Endometrium (tissue), 2 donors: Measurements from ENCODE around the gene CPNE6.

Source experiments
- FAIRE-seq: peaks from 2 replicates; lab custom pipeline; 2012; peaks lifted over from hg19 to GRCh38; lab: Jason Lieb, UNC
- donor health status: control.
- donor health status: control.

The CPNE6 gene

GRCh38 chr14:24086193-24086955 is 15.0 kb downstream of the CPNE6 start:
- no peak for FAIRE-seq

- no peak for FAIRE-seq
Measured at GRCh38 chr14:24087004-24087403, 15.6 kb downstream of the CPNE6 start.

GRCh38 chr14:24088095-24088494 is 16.7 kb downstream of the CPNE6 start:
- no peak for FAIRE-seq

- FAIRE-seq: no peak
Measured at GRCh38 chr14:24089890-24090289, 18.5 kb downstream of the CPNE6 start.

GRCh38 chr14:24092110-24092504 is 20.7 kb downstream of the CPNE6 start:
- FAIRE-seq: no peak

GRCh38 chr14:24092505-24093206 is 21.3 kb downstream of the CPNE6 start:
- no peak for FAIRE-seq

GRCh38 chr14:24093207-24093900 is 22.0 kb downstream of the CPNE6 start:
- FAIRE-seq: no peak

GRCh38 chr14:24093901-24094840 is 22.8 kb downstream of the CPNE6 start, which contains the start of gene PCK2:
PCK2 (plus strand) TSS chr14:24094311; CDS start chr14:24094406, 95 bp downstream.
- FAIRE-seq: no peak

GRCh38 chr14:24094841-24095270 is 23.5 kb downstream of the CPNE6 start:
- FAIRE-seq: no peak

GRCh38 chr14:24095271-24096068 is 24.1 kb downstream of the CPNE6 start:
- no peak for FAIRE-seq

GRCh38 chr14:24096545-24097181 is 25.3 kb downstream of the CPNE6 start:
- FAIRE-seq: no peak

GRCh38 chr14:24098229-24098926 is 27.0 kb downstream of the CPNE6 start:
- no peak for FAIRE-seq

- FAIRE-seq: no peak
Measured at GRCh38 chr14:24098927-24099813, 27.8 kb downstream of the CPNE6 start.

- FAIRE-seq: no peak
Measured at GRCh38 chr14:24100197-24100981, 29.0 kb downstream of the CPNE6 start.

GRCh38 chr14:24100982-24101494 is 29.7 kb downstream of the CPNE6 start:
- FAIRE-seq: no peak

- FAIRE-seq: no peak
Measured at GRCh38 chr14:24102357-24103048, 31.1 kb downstream of the CPNE6 start.

- FAIRE-seq: no peak
Measured at GRCh38 chr14:24103451-24103850, 32.1 kb downstream of the CPNE6 start.
